SK-N-SH (cell line): ENCODE results near the gene PA2G4.
A peak's percentile ranks its signal among the peaks of the same experiment; 100 is the strongest.

Source experiments
- EZH2phosphoT487 ChIP-seq: fragments of 200-600 bp; sonication (generic); IDR thresholded peaks from 2 replicates; pipeline ENCODE4 v1.6.1; 2017; ENCODE audit warnings: low read depth, mixed run types, mild to moderate bottlenecking, antibody characterized with exemption, moderate library complexity, borderline replicate concordance
- FOSL2 ChIP-seq: IDR thresholded peaks from 2 replicates; pipeline ENCODE4 v1.4.0; 2012; ENCODE audit warnings: low read depth, mild to moderate bottlenecking, moderate library complexity, borderline replicate concordance
- NRF1 ChIP-seq: IDR thresholded peaks from 2 replicates; pipeline ENCODE4 v1.6.1; 2012; ENCODE audit warnings: low read depth, mild to moderate bottlenecking, low read length
- RAD21 ChIP-seq: IDR thresholded peaks from 2 replicates; pipeline ENCODE4 v1.6.1; 2012; ENCODE audit warnings: mild to moderate bottlenecking, low read length
- RFX5 ChIP-seq: IDR thresholded peaks from 2 replicates; pipeline ENCODE4 v1.6.1; 2012; ENCODE audit warnings: mild to moderate bottlenecking, improper control_type of control experiment, low read length
- TEAD4 ChIP-seq: IDR thresholded peaks from 2 replicates; pipeline ENCODE4 v1.4.0; 2012; ENCODE audit warnings: mild to moderate bottlenecking, borderline replicate concordance; ENCODE audit not compliant: insufficient read depth
- YY1 ChIP-seq: IDR thresholded peaks from 2 replicates; pipeline ENCODE4 v1.4.0; 2012; ENCODE audit warnings: low read depth, mild to moderate bottlenecking
- TF ChIP-seq, protein P1 (sequence below): fragments of 150-350 bp; IDR thresholded peaks from 2 replicates; pipeline ENCODE4 v1.6.1; 2016; ENCODE audit warnings: mild to moderate bottlenecking, low read depth, low read length
- TF ChIP-seq, protein P2 (sequence below): fragments of 200-600 bp; sonication (generic); IDR thresholded peaks from 2 replicates; pipeline ENCODE4 v1.6.1; 2017; ENCODE audit warnings: antibody characterized with exemption, mild to moderate bottlenecking, moderate library complexity
- TF ChIP-seq, protein P3 (sequence below): IDR thresholded peaks from 2 replicates; pipeline ENCODE4 v1.4.0; 2012; ENCODE audit warnings: low read depth

DNA sequence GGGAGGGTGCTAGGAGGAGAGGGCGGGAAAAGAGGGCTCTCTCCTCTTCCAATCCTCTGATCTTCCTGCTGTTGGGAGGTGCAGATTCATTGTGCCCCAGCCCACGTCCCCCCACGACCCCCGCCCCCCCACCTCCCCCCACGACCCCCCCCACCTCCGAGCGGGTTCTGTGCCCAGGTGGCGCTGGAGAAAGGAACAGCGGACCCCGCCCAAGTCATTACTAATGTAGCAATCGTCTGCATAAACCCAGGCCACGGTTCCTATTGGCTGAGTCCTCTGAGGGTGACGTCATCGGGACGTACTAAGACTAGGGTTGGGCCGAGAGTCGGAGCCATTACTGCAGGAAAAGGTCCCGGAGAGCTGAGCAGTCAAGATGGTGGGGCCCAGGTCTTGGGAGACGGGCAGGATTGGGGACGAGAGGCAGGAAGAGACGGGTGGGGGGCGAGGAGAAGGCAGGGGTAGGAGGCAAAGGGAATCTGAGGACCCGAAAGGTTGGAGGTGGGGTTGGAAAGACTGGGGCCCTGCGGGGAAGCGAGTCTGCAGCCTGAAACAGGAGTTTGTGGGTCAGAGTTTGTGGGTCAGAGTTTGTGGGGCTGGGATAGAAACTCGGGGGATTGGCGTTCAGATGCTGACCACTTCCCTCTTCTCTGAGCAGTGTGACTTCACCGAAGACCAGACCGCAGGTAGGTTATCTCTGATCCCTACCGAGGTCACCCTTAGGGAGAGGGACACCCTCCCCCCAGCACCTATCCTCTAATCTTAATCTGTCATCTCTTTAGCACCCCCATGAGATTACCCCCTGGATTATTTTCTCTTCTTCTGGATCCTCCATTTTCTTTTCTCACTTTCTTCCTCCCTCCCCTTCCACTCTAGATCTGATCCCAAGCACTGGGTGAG is 53.9 kb downstream of the PA2G4 start, which contains the start of gene MYL6:
- TF ChIP-seq RFX5 (peak; percentile 87), FOSL2 (peak; percentile 53; the same call in 1 of the 2 replicates), YY1 (peak; percentile 90), NRF1 (no peak), TEAD4 (no peak), EZH2phosphoT487 (no peak), RAD21 (no peak)
- TF ChIP-seq, protein P1, sequence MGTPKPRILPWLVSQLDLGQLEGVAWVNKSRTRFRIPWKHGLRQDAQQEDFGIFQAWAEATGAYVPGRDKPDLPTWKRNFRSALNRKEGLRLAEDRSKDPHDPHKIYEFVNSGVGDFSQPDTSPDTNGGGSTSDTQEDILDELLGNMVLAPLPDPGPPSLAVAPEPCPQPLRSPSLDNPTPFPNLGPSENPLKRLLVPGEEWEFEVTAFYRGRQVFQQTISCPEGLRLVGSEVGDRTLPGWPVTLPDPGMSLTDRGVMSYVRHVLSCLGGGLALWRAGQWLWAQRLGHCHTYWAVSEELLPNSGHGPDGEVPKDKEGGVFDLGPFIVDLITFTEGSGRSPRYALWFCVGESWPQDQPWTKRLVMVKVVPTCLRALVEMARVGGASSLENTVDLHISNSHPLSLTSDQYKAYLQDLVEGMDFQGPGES: no peak
- TF ChIP-seq, protein P2, sequence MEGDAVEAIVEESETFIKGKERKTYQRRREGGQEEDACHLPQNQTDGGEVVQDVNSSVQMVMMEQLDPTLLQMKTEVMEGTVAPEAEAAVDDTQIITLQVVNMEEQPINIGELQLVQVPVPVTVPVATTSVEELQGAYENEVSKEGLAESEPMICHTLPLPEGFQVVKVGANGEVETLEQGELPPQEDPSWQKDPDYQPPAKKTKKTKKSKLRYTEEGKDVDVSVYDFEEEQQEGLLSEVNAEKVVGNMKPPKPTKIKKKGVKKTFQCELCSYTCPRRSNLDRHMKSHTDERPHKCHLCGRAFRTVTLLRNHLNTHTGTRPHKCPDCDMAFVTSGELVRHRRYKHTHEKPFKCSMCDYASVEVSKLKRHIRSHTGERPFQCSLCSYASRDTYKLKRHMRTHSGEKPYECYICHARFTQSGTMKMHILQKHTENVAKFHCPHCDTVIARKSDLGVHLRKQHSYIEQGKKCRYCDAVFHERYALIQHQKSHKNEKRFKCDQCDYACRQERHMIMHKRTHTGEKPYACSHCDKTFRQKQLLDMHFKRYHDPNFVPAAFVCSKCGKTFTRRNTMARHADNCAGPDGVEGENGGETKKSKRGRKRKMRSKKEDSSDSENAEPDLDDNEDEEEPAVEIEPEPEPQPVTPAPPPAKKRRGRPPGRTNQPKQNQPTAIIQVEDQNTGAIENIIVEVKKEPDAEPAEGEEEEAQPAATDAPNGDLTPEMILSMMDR: no peak
- TF ChIP-seq, protein P3, sequence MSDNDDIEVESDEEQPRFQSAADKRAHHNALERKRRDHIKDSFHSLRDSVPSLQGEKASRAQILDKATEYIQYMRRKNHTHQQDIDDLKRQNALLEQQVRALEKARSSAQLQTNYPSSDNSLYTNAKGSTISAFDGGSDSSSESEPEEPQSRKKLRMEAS: no peak
